ENCODE data around the gene SPDYE4.

SPDYE4 gene

DNA sequence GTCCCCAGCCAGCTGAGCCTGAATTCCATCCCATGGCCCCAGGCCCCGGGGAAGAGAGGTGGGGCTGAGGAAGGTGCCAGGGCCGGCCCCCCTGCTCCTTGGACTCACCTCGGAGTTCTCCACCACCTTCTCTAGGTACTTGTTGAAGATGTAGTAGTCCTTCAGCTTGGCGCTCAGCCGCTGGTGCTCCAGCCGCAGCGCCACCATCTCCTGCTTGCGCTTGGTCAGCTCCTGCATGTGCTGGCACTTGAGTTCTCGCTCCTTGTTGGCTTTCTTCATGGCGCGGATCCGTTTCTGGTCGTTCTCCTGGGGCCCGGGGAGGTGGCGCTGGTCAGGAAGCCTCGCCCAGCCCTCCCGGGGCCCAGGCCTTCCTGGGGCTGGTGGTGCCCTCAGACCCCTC, 17.0 kb downstream of the SPDYE4 start:
- no peak for DNase-seq (ENCODE audit: low read depth in 2 of 2)

DNA sequence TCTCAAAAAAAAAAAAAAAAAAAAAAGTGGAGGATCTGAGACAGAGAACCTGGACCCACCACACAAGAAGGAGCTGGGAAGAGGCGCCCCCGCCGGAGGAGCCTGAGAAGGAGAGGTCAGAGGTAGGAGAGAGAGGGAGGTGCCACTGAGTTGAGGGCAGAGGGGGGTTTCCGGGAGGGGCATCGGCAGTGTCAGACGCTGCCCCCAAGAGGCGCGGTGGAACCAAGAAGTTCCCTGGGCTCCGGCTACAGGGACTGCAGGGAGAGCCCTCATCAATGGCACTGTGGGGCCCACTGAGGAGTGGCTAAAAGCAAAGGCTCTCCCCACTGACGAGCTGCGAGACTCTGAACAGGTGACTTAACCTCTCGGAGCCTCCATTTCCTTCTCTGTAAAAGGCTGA, 17.9 kb downstream of the SPDYE4 start:
- DNase-seq (ENCODE audit: low read depth in 2 of 2), result no peak

- no peak for DNase-seq (ENCODE audit: low read depth in 2 of 2)
Measured at GRCh38 chr17:8739097-8739496, 19.2 kb downstream of the SPDYE4 start.

DNA sequence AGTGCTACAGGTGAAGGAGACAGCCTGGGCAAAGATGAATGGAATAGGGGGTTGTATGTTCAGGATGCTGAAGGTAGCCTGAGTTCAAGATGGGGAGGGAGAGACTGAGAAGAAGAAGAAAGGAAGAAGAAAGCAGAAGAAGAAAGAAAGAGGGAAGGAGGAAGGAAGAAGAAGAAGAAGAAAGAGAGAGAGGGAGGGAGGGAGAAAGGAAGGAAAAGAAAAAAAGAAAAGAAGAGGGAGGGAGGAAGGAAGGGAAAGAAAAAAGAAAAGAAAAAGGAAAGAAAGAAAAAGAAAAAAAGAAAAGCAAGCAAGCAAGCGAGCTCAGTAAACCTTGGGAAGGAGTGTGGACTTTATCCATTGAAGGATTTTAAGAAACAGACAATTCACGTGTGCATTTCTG, 21.6 kb downstream of the SPDYE4 start:
- DNase-seq (ENCODE audit: low read depth in 2 of 2), result no peak

- no peak for DNase-seq (ENCODE audit: low read depth in 2 of 2)
Measured at GRCh38 chr17:8736362-8736761, 22.0 kb downstream of the SPDYE4 start.

DNA sequence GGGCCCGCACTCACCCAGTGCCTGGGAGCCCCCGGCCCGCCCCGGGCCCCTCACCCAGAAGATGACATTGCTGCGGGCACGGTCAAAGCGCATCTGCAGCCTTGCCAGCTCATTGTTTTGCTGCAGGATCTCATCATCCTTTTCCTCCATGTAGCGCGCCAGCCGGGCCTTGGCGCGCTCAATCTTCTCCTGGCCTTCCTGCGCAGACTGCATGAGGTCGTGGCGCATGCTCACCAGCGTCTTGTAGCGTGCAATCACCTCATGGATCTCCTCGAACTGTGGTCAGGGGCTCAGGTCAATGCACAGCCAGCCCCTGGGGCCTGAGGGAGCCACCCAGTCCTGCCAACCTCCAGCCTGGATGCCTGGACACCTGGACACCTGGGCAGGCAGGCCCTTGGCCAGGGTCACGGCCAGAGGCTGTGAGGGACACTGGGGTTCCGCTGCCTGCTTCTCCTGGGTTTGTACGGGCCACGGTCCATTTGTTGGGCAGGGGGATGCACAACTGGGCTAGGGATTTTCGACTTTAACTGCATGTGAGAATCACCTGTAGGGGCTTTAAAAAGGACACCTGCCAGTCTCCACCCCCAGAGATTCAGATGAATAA, 22.9 kb downstream of the SPDYE4 start:
- no peak for DNase-seq (ENCODE audit: low read depth in 2 of 2)

- no peak for DNase-seq (ENCODE audit: low read depth in 2 of 2)
Measured at GRCh38 chr17:8734876-8735275, 23.5 kb downstream of the SPDYE4 start.

DNA sequence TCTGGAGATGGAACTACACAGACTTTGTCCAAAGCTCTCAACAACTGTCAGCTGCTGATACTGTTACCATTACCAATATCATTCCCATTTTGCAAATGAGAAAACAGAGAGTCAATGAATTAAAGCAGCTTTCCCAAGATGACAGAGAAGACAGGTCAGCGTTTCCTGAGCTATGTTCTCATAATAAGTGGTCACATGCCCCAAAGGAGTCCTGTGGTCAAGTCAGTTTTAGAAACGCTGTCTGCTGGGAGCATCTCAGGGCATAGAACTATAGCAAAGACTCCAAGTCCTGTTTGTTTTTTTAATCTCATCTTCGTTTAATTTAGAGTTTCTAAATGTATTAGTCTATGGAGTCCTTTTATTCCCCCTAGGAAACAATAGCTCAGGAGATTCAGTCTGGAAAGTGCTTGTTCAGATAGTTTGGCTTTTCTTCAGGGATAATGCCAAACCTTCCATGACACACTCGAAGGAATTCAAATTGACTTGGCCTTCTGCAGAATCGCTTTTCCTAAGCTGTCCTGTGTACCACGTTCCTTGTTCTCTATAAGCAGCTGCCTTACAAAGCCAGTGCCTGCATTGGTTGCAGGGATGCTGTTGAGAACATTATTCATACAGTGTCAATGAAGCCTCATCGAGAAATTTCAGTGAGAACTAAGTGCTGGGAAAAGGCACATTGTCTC, 25.8 kb downstream of the SPDYE4 start:
- DNase-seq (ENCODE audit: low read depth in 2 of 2), result no peak

GRCh38 chr17:8729860-8730259, 28.5 kb downstream of the SPDYE4 start:
- DNase-seq (ENCODE audit: low read depth in 2 of 2), result no peak

- DNase-seq (ENCODE audit: low read depth in 2 of 2), result no peak
Measured at GRCh38 chr17:8729421-8729820, 28.9 kb downstream of the SPDYE4 start.

DNA sequence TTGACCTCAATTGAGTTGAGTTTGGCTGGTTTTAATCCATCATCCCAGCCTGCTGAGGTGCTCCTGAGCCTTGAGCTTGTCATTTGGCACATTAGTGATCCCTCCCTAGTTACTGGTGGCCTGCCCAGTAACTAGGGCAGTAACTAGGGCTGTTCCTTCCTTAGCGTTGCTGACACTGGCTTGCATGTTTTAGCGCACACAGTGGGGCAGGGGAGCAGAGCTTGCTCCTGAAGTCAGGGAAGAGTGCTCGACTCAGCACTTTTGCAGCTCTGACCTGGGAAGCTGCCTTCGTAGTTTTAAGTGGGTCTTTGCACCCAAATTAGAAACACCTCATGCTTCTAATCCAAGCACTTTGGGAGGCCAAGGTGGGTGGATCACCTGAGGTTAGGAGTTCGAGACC, 29.4 kb downstream of the SPDYE4 start:
- no peak for DNase-seq (ENCODE audit: low read depth in 2 of 2)

DNA sequence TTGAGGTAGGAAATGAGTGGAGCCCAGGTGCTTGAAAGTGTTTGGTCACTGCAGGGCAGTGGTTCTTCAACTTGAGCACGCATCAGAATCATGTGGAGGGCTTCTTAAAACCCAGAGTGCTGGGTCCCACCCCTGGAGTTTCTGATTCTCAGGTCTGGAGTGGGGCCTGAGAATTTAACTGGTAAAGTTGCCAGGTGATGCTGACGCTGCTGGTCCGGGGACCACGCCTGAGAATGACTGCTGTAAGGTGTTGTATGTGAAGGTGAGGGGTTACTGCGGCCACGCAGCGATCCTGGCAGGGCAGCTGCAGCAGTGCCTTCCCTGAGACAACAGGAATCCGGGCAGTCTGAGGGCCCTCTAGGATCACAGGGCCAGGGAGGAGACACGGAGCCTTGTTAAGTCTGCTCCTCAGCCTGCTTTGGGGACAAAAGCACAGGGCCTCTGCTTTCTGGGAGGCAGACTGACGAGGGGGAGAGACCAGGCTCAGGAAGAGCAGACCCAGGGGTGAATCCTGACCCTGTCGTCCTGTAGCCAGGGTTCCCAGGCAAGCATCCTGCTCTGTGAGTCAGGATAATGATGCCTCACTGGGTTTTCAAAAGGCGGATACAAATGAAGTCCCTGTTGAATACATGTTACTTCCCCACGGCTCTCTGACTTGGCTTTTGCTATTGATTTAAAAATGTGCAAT, 30.0 kb downstream of the SPDYE4 start:
- DNase-seq (ENCODE audit: low read depth in 2 of 2), result no peak

GRCh38 chr17:8726941-8727555, 31.3 kb downstream of the SPDYE4 start:
- DNase-seq (ENCODE audit: low read depth in 2 of 2), result no peak

DNA sequence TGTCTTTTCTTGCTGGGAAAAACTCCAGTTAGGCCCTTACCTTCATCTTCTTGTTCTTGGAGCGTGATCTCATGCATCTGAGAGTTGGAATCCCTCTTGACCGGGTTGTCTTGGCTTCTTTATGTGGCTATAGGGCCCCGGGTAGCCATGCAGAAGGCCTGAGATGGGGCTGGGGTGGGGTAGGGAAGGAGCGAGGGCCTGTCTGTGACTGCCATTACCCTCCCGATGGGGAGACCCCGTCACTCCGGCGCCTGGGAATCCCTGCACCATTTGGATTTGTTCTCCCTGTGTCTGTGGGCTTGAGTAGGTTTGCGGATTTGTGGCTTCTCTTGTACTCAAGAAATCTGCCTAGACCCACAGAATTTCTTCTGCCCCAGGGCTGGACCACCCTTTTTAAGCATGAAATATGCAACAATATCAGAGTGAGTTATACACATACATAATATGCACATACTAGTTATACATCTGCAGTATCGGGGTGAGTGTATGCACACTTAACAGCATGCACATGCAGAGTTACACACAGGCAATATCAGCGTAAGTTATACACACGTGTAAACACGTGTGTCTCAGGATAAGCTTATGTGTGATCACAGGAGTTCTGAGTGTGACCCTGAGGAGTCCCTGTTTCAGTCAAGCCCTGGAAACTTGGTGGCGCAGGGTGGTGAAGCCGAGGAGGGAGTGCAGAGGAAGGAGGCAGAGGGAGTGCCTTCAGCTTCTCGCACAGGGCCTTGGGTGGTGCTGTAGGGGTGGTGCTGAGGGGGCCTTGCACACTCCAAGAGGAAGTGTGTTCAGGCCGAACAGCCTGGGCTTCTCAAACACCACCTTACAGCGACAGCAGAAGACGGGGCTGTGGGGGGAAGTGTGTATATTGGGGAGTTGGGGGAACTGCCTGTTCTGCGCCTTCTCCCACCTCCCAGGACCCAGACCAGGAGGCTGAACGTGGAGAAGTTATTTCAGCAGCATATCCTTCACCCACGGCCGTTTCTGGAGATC, 32.2 kb downstream of the SPDYE4 start:
- DNase-seq (ENCODE audit: low read depth in 2 of 2), result no peak

GRCh38 chr17:8724451-8724850, 33.9 kb downstream of the SPDYE4 start:
- no peak for DNase-seq (ENCODE audit: low read depth in 2 of 2)

DNA sequence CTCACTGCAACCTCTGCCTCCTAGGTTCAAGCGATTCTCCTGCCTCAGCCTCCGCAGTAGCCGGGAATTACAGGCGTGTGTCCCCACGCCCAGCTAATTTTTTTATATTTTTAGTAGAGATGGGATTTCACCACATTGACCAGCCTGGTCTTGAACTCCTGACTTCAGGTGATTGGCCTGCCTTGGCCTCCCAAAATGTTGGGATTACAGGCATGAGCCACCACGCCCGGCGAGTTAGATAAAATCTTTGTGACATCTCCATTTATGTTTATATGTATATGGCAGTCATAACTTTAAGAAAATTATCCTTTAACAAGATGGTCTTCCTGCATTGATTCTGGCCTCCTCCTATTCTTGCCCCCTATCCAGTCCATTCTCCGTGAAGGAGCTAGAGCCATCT, 37.8 kb downstream of the SPDYE4 start:
- DNase-seq (ENCODE audit: low read depth in 2 of 2), result no peak

DNA sequence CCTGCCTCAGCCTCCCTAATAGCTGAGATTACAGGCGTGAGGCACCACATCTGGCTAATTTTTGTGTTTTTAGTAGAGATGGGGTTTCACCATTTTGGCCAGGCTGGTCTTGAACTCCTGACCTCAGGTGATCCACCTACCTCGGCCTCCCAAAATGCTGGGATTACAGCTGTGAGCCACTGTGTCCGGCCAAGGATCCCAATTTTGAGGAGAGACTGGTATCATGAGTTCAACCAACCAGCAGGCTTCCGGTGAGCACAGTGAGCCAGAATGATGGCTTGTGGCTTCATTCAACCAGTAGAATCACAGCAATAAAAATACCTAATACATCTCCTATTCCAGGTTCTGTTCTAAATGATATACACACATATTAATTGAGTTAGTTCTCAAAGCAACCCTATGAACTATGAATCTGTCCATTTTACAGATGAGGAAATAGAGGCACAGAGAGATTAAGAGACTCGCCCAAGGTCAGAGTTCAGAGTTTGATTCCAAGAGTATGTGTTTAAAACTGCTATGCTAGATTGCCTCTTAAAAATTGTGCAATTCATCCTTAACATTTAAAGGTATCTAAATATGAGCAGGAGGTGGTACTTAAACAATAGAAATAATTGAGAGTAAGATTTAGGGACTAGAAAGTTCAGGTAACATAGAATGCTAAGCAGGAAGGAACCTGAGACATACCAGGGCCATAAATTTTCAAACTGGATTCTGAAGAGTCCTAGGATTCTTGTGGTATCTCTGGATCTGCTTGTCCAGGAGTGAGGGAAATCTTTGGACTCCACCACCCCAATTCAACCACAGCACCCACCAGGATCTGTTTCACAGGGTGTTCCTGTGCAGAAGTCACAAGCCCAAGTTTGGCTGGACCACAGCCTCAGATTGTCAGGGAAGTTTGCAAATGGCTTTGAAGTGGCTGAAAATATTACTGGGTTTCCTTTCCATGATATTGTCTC, 38.8 kb downstream of the SPDYE4 start:
- DNase-seq (ENCODE audit: low read depth in 2 of 2), result no peak

DNA sequence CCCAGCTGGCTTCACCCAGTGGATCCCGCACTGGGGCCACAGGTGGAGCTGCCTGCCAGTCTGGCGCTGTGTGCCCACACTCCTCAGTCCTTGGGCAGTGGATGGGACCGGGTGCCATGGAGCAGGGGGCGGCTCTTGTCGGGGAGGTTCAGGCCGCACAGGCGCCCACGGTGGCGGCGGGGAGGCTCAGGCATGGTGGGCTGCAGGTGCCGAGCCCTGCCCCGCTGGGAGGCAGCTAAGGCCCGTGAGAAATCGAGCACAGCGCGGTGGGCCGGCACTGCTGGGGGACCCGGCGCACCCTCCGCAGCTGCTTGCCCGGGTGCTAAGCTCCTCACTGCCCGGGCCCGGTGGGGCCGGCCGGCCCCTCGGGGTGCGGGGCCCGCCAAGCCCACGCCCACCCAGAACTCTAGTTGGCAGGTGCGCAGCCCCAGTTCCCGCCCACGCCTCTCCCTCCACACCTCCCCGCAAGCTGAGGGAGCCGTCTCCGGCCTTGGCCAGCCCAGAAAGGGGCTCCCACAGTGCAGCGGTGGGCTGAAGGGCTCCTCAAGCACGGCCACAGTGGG, 40.3 kb downstream of the SPDYE4 start:
- no peak for DNase-seq (ENCODE audit: low read depth in 2 of 2)

- no peak for DNase-seq (ENCODE audit: low read depth in 2 of 2)
Measured at GRCh38 chr17:8713878-8714277, 44.5 kb downstream of the SPDYE4 start.

DNA sequence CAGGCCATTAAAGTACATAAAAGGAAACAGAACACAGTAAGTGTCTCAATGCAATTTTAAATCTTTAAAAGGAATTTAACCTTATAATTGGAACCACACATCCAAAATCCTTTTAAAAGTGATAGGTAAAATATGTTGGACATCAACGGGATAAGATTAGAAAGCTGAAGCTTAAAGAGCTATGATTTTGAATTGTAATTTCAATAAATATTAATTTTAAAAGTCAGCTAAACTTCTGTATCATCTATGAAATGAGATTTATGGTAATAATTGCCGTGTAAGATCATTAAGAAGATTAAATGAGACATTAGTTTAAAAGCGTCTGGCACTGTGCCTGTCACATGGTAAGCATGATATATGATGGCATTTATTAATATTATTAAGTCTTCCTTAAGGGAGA, 45.0 kb downstream of the SPDYE4 start:
- DNase-seq (ENCODE audit: low read depth in 2 of 2), result no peak

Data from fibroblast of skin of left quadriceps (primary cell).